ENCODE results near the gene PCGF3.
"Not testable (repeated sequence)": the region's sequence is repeated elsewhere in the genome, so short reads cannot be mapped to it uniquely, and the experiment has no call there.

PCGF3 gene

DNA sequence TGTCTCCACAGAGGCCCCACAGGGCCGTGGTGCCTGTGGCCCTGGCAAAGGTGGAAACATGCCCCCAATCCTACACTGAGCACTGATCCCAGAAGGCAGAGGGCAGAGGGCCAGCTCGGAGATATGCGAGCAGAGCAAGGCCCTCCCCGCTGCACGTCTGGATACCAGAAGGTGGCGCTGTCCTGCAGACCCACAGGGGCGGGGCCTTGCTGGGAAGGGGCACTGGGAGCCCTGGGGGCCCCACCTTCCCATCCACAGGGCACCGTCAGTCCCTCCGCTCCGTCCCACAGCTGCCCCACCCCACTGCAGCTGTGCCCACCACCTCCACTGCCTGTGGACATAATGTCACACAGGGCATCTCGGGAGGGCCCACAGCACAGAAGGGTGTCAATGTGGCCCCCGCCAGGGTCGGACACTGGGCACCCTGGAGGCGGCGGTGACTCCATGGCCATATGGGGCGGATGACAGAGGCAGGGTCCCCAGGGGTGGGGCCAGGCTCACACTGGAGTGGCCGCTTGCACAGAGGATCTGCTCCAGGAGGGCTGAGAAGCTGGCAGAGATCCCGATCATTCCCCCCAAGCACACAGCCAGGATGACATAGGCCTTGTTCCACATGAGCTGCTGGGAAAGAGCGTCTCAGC is 21.5 kb upstream of the PCGF3 start:
- DNase-seq = peak; percentile 90

- DNase-seq = peak; percentile 54
Measured at GRCh38 chr4:684623-685327, 20.9 kb upstream of the PCGF3 start.

- DNase-seq = peak; percentile 52
Measured at GRCh38 chr4:685679-686412, 19.8 kb upstream of the PCGF3 start.

DNA sequence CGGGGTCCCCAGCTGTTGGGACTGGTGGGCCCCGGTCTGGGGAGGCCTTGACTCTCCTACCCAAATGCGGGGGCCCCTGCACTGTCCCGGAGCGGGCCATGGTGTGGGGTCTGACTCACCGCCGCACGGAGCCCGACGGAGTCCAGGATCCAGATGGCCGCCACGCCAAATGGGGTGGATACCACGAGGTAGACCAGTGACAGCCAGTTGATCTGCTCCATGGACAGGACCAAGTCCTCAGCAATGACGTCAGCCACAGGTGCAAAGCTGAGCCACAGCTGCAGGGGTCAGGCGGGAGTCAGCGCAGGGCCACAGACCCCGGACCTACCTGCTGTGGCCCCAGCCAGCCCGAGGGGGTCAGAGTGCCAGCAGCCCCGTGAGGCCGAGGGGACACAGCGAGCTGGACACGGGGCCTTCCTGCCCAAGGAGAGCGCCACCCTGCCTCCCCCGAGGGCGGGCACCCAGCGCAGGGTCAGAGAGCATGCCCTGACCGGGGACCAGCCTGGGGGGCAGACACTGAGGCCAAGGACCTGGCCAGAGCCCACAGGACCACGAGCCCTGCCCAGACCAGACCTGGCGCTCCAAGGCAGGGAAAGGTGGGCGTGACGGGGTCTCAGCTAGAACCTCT is 19.1 kb upstream of the PCGF3 start:
- peak; percentile 46 for DNase-seq

DNA sequence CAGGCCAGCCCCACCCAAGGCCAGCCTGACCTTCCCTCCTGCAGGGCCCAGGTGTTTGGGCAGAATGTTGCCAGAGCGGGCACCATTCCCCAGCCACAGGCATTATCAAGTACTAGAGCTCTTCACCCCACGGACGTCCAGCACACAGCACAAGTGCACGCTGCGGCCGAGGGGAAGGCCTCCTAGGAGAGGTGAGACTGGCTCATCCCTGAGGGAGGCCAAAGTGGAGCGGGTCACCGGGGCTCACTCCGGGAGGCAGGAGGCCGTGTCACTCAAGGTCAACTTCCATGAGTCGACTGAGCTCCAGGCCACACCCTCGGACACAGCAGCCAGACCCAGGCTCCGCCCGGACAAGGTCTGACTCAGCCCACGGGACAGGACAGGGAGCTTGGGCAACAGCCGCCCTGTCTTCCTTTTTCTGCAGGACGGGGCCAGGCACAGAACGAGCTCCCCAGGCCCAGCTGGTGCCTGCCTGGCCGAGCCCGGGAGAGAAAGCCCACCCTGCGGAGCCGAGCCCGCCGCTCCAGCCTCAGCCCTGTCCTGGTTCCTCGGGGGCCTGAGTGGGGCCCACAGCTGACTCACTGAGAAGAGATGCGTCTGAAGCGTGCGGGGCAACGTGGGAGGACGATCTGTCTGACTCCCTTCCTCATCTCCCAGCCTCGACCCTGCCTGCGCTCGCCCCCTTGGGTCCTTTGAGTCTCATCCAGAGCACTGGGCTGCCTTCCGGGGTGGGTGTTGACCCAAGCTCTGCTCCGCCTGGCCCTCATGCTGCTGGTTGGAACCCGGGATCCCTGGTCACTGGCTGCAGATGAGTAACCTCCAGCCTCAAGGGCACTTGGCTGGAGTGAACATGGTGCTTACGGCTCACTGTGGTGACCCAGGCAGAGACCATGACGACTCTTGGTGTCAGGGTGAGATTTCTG is 18.3 kb upstream of the PCGF3 start:
- DNase-seq = peak; percentile 96

GRCh38 chr4:687971-688853 is 17.4 kb upstream of the PCGF3 start:
- peak; percentile 73 for DNase-seq

GRCh38 chr4:688854-689681 is 16.6 kb upstream of the PCGF3 start, which contains the start of gene SLC49A3:
SLC49A3 (minus strand) TSS chr4:689151; CDS start chr4:689127, 24 bp downstream.
- peak; percentile 74 for DNase-seq

DNA sequence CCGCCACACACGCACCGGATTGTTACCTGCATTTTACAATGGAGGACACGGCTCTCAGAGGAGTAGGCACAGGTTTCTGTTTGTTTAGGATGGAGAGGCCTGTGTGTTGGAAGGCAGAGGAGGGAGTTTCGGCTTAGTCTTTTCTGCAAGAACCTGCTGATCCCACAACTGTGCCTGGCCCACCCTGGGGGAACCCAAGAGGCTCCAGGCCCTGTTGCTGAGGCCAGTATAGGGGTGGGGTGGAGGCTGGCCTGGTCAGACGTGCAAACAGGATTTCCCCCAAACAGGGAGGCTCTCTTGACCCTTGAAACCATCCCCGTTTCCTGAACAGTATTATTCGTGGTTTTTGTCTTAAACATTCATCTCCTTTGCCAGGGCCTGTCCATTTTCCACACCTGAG is 15.9 kb upstream of the PCGF3 start:
- no peak for DNase-seq

- DNase-seq = peak; percentile 77
Measured at GRCh38 chr4:692771-693554, 12.7 kb upstream of the PCGF3 start.

DNA sequence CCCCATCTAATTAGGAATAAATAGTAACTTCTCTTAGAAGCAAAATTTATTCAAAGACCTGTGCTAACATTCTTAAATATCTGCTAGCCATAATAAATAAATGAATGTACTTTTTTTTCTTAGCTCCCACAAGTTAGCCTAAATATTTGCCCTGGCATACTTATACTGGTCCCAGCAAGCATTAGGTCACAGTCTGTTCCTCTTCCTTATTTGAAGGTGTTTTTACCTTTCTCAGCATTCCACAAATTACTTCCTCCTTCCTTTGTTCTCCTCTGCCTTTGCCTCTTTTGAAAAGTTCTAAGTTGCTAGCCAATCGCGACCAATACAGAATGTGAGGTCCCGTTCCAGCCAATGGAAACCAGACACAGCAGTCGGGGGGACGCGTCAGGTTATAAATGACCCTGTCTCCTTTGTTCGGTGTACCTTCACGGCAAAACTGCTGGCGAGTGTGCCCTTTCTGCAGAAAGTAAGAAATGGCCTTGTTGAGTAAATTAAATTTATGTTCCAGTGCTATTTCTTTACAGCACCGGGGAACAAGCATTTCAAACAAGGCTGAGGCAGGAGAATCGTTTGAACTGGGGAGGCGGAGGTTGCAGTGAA is 11.2 kb upstream of the PCGF3 start:
- not testable (repeated sequence) for DNase-seq

GRCh38 chr4:699816-700580 is 5.6 kb upstream of the PCGF3 start:
- DNase-seq = no peak

DNA sequence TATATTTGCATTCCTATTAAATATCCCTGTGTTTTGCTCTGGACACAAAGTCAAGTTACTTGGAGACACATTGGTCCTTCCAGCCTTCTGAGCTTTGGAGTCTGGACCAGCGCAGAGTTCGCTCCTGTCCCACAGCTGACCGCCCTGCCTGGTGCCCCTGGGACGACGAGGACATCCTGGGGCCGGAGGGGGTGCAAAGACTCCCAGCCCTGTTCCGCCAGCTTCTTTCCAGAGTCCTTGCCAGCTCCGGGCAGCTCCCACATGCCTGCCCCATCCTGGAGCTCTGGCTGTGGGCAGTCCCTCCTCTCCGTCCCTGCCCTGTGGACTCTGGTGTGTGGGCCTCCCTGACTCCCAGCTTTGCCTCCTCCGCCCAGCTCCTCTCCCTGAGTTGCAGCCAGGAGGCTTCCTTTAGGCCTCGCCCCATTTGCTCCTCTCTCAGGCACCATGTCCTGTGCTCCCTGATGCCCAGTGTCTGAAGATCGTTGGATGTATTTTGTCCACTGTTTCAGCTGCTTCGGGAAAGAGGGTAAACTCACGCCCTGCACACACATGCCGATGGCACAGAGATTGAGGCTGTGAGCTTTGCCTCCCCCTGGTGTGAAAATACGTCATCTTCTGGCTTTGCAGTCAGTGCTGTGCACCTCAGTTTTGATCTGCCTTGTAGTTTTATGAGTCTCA is 4.9 kb upstream of the PCGF3 start:
- DNase-seq = no peak

DNA sequence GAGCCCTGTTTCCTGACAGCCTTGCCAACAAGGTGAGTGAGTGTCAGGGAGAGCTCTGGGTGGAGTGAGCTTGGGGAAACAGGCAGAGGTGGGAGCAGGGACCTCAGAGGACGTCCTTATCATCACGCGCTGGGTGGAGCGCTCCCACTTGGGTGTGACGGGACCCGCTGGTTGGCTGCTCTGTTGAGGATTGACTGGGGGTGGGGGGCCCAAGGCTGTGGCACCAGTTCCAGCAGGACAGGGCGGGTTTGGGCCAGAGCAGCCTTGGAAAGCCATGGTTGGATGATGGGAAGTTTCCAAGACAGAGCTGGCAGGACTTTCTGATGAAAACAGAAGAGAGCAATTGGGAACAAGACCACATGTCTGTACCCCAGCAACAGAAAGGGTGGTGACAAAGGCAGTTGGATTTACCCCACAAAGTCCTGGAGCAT is 3.0 kb upstream of the PCGF3 start:
- DNase-seq = no peak

DNA sequence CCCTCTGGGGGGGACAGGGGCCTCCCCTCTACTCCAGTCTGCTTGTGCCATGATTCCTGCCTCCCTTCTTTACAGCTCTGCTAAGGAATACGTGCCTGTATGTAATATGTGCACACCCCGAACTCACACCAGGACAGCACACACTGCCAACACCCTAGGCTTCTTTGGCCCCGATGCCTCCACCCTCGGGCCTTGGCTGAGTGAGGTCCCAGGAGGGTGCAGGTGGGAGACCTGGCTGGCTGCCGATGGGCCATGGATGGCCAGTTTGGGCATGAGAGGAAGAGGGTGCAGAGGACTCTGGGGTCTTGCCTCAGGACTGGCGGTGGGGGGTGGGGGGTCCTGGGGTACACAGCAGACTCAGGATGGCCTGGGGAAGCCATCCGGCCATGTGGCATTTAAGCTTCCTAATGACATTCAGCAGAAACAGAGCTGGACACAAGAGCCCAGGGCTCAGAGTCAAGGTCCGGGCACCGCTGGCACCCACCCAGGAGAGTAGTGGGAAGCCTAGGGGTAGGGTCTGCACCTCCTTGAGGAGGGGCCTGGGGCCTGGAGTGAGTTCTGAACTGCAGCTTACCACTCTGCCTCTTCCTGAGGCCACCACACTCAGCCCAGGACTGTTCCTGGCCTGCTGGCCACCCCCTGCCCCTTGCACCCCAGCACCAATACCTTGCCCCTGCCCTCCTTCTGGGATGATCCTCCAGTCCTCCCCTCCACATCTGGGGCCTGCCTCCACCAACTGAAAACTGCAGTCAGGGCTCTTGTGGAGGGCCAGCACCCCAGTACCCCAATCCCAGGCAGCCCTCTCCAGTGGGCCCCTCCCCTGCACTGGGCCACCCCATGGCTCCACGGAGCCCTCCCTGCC is 2.1 kb upstream of the PCGF3 start:
- no peak for DNase-seq

DNA sequence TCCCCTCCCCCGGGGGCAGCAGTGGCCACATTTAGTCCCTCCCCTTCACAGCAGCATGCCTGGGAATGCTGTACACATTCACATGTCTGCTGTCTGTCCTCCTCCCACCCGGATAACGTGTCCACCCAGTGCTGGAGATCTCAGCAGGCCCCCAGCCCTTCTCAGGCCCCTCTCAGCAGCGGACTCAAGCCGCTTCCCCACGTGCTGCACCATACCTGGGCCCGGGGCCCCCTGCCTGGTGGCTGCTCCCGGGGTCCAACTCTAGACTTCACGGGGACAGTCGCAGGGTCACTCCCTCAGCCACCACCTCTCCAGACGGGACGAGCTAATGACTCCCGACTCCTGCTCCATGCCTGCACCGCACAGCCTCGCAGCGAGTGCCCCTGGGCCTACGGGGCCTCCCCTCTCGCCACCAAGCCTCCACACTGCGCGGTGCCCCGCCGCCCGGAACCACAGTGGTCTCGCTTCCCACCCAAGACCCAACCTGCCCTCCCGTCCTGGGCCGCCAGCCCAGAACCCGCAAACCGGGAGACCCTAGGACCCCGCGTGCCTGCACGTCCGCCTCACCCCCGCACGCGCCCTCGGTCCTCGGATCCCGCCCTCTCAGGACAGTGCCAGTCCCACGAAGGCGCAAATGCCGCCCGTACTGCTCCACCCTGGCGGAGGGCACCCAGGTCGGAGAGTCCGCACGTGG is 1.3 kb upstream of the PCGF3 start:
- DNase-seq = no peak

DNA sequence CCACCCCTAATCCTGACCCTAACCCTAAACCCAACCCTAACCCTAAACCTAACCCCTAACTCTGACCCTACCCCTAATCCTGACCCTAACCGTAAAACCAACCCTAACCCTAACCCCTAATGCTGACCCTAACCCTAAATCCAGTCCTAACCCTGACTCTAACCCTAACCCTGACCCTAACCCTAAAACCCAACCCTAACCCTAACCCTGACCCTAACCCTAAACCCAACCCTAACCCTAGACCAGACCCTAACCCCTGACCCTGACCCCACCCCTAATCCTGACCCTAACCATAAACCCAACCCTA is 708 bp upstream of the PCGF3 start:
- no peak for DNase-seq

Data from islet precursor cell (in vitro differentiated cells).